Cardiac muscle cell (in vitro differentiated cells and primary cell): ENCODE data around the gene OR13A1. TPM values are rescaled to one million over a fixed set of nuclear protein-coding genes. Genes with fewer than 3 reads are reported as not detected.
"Not testable (repeated sequence)": the region's sequence is repeated elsewhere in the genome, so short reads cannot be mapped to it uniquely, and the experiment has no call there.

Experiments
- DNase-seq, 2 donors: peaks; one replicate each; pipeline versions ENCODE4 v3.0.0 to v3.0.0-alpha.2; 2010 to 2017; ENCODE audit warnings: low read depth in 1 of 2, low spot score in 1 of 2
- H3K27ac ChIP-seq: fragments of 200-600 bp; sonication (generic); 2 replicates; pipeline ENCODE4 v1.5.1; 2016
- H3K27me3 ChIP-seq: fragments of 200-600 bp; sonication (generic); 2 replicates; pipeline ENCODE4 v1.6.0; 2016; ENCODE audit warnings: control low read depth
- H3K36me3 ChIP-seq: fragments of 200-600 bp; sonication (generic); 2 replicates; pipeline ENCODE4 v1.5.1; 2016; ENCODE audit warnings: control low read depth
- H3K4me1 ChIP-seq: fragments of 200-600 bp; sonication (generic); 2 replicates; pipeline ENCODE4 v1.8.1; 2017; ENCODE audit warnings: low read depth, mild to moderate bottlenecking, mixed run types
- H3K4me3 ChIP-seq: fragments of 200-600 bp; sonication (generic); 2 replicates; pipeline ENCODE4 v1.5.1; 2016; ENCODE audit warnings: mild to moderate bottlenecking
- H3K9me3 ChIP-seq: fragments of 200-600 bp; sonication (generic); 2 replicates; pipeline ENCODE4 v1.5.1; 2017; ENCODE audit warnings: low read depth, mild to moderate bottlenecking, control low read depth
- CTCF ChIP-seq: IDR thresholded peaks from 2 replicates; pipeline ENCODE4 v1.5.1; 2012; ENCODE audit warnings: low read depth, mild to moderate bottlenecking, low read length
- polyA plus RNA-seq: library from polyadenylated mRNA; unstranded; fragments of >200 nt; fragmentation: Nextera tagmentation; extraction: Ambion mirVana; gene quantifications from 2 replicates; pipeline ENCODE4 v1.2.1, GENCODE V29; 2016
- total RNA-seq: library from RNA; depleted of rRNA; stranded (reverse); fragments of >200 nt; gene quantifications from 2 replicates; pipeline ENCODE4 v1.2.3, GENCODE V29; 2016

Gene OR13A1
- total and polyA plus RNA-seq, 2 experiments from 2014 or later = 0.15 to 0.38 TPM

GRCh38 chr10:45265996-45266395, 49.4 kb downstream of the OR13A1 start:
- Histone ChIP-seq H3K27me3 (no peaks in the 10 kb centered on the region), H3K4me3 (no peak overlapping the region), H3K9me3 (no peaks in the 10 kb centered on the region), H3K36me3 (no peaks in the 10 kb centered on the region), H3K27ac (no peak overlapping the region), H3K4me1 (no peaks in the 10 kb centered on the region)
- DNase-seq = no peak
- no peak for TF ChIP-seq CTCF

GRCh38 chr10:45261946-45262345, 53.5 kb downstream of the OR13A1 start:
- no peak overlapping the region for H3K27ac ChIP-seq
- DNase-seq = no peak
- H3K4me3 ChIP-seq = no peak overlapping the region
- no peak for TF ChIP-seq CTCF
- no peaks in the 10 kb centered on the region for H3K9me3 ChIP-seq
- no peaks in the 10 kb centered on the region for H3K4me1 ChIP-seq
- peaks cover 3% of the 10 kb centered on the region for H3K27me3 ChIP-seq
- no peaks in the 10 kb centered on the region for H3K36me3 ChIP-seq

- H3K36me3 ChIP-seq = no peaks in the 10 kb centered on the region
- H3K4me1 ChIP-seq = no peaks in the 10 kb centered on the region
- TF ChIP-seq CTCF = no peak
- no peaks in the 10 kb centered on the region for H3K9me3 ChIP-seq
- H3K27me3 ChIP-seq = peaks cover 3% of the 10 kb centered on the region
- DNase-seq = no peak
- no peak overlapping the region for H3K4me3 ChIP-seq
- no peak overlapping the region for H3K27ac ChIP-seq
These were observed 54.1 kb downstream of the OR13A1 start for GRCh38 chr10:45261243-45261775.

- not testable (repeated sequence) for H3K9me3 ChIP-seq, H3K27me3 ChIP-seq, DNase-seq, H3K4me1 ChIP-seq, H3K27ac ChIP-seq, H3K36me3 ChIP-seq, H3K4me3 ChIP-seq
These were observed 54.8 kb downstream of the OR13A1 start for GRCh38 chr10:45260635-45261034.

GRCh38 chr10:45259786-45260495, 55.5 kb downstream of the OR13A1 start:
- H3K27me3 ChIP-seq, DNase-seq, H3K9me3 ChIP-seq, H3K27ac ChIP-seq, H3K4me1 ChIP-seq, H3K4me3 ChIP-seq, H3K36me3 ChIP-seq: not testable (repeated sequence)

- Histone ChIP-seq H3K4me1 (no peaks in the 10 kb centered on the region), H3K27ac (no peak overlapping the region), H3K9me3 (no peaks in the 10 kb centered on the region), H3K4me3 (no peak overlapping the region), H3K27me3 (peaks cover 3% of the 10 kb centered on the region), H3K36me3 (no peaks in the 10 kb centered on the region)
- no peak for TF ChIP-seq CTCF
- DNase-seq = no peak
These were observed 57.8 kb downstream of the OR13A1 start for GRCh38 chr10:45257600-45257999.
